ENCODE data around the gene SPATC1L.
"Not testable (repeated sequence)": the region's sequence is repeated elsewhere in the genome, so short reads cannot be mapped to it uniquely, and the experiment has no call there.

SPATC1L gene

DNA sequence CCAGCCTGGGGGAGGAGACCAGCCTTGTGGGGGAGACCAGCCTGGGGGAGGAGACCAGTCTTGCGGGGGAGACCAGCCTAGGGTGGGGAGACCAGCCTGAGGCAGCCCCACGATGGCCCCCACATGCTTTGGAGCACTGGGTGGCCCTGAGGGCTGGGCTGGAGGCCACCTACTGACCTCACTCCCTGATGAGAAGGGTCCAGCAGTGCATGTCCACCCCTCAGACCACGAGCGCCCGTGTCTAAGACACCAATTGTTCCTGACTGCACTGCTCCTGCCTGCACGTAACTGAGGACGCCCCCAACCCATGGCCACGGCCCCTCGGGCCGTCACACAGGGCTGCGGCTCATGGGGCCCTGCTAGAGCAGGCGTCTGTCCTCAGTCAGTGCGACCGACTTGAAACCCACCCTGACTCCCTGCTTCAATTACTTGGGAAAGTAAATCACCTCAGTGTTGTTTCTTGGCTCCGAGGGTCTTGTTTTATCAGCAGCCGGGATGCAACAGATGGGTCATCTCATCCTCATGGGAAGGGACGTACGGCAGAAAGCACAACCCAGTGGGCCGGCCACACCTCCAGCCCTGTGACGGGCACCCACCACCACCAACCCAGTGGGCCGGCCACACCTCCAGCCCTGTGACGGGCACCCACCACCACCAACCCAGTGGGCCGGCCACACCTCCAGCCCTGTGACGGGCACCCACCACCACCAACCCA is at the start of gene SPATC1L:
SPATC1L (minus strand) TSS at position 550 of the 715 bp plus-strand sequence. CDS start 1,643 bp downstream, outside the sequence.
- DNase-seq (ENCODE audit: low read depth), result peak; percentile 68

DNA sequence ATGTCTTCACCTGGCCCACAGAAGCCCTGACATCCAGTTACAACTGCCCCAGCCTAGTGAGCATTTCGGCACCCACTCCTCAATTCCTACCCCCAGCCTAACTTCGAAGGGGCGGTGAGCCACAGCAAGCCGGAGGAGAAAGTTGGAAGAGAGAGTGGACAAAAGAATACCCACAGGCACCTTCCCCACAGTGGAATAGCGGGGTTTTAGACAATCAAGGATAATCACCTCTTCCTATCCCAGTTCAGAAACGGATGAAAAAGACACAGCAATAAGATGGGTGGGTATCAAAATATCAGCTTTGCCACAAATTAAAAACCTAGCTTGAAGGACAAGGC is 45.6 kb upstream of the SPATC1L start:
- no peak for DNase-seq (ENCODE audit: low read depth)

GRCh38 chr21:46229133-46229922 is 45.1 kb upstream of the SPATC1L start:
- peak; percentile 39 for DNase-seq (ENCODE audit: low read depth)

GRCh38 chr21:46228345-46229051 is 44.2 kb upstream of the SPATC1L start, which contains the start of gene LSS:
Gene LSS (minus strand): TSS chr21:46228774. CDS start chr21:46228745, 29 bp downstream.
- peak; percentile 96 for DNase-seq (ENCODE audit: low read depth)

- DNase-seq (ENCODE audit: low read depth), result peak; percentile 19
These were observed 43.6 kb upstream of the SPATC1L start for GRCh38 chr21:46227811-46228344.

DNA sequence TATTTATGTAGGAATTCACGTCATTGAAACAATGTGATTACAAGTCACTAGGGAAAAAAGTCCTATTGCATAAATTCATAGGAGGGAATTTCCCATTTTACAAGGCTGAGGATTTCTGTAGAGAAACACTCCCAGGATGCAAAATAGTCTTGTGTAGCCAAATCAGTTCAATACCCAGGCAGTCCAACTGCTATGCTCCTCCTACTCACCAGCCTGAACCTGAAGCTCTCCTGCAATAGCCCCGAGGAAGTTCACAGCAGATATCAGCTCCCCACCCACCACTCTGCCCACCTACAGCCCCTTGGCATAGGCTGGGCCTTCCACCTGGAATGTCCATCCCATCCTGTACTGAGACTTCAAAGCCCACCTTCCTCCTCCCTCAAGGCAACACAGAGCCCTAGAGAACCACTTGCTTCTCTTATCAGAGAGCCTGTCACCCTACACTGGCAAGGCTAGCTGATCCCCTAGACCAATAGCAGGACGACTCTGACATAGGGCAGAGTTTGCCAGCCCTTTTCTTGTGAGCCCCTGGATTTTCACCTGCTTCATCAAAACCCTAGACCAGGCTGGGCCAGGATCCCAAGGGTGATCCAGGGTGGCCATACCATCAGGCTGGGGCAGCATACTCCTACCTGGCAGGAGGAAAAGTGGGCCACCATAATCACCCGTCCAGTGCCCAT is 42.8 kb upstream of the SPATC1L start:
- peak; percentile 55 for DNase-seq (ENCODE audit: low read depth)

DNA sequence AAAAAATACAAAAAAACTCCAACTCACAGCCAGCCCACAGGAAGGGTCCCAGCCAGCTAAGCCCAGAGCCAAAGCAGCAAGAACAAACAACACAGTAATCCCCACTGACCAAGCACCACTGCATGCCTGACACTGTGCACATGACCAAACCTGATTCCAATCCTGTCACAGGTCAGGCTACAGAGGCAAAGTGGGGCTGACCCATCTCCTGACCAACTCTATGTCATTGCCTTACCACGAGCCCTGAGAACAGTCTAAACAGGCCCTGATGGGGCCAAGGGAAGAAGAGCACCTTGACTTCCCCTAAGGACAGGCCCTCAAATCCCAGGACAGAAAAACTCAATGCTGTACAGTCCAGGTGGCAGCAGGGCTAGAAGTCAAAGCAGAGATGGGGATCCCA is 41.9 kb upstream of the SPATC1L start:
- peak; percentile 6 for DNase-seq (ENCODE audit: low read depth)

GRCh38 chr21:46223661-46224060 is 39.4 kb upstream of the SPATC1L start:
- DNase-seq (ENCODE audit: low read depth), result not testable (repeated sequence)

GRCh38 chr21:46223217-46223616 is 39.0 kb upstream of the SPATC1L start:
- no peak for DNase-seq (ENCODE audit: low read depth)

DNA sequence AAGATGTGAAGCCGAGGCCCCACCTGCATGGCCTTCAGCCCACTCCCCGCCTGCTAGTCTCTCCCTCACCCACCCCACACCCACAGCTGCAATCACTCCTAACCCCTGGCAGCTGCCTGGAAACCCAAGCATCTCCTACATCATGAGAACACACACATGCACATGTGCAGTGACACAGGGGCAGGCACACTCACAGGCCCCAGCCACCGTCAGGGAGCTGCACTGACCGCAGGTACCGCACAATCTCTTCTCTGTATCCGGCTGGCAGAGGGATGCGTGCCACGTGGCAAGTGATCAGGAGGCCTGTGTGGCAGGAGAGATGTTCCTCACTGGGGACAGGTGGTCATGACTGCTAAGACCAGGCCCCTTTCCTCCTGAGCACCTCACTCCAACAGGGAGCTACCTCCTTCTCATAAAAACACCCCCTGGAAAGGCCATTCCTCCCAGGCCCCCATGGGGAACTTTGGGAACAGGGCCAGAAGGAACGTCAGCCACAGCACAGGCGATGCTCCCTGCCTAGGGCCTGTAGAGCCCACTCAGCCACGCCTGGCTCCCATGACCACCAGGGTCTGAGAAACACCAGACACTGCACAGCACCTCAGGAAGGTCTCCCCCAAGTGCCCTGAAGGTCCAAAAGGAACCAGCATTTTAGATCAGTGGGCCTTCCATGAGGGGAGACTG is 38.3 kb upstream of the SPATC1L start:
- DNase-seq (ENCODE audit: low read depth), result no peak

GRCh38 chr21:46221664-46222435 is 37.6 kb upstream of the SPATC1L start:
- DNase-seq (ENCODE audit: low read depth), result no peak

- no peak for DNase-seq (ENCODE audit: low read depth)
These were observed 36.6 kb upstream of the SPATC1L start for GRCh38 chr21:46220847-46221246.

GRCh38 chr21:46220275-46220810 is 36.1 kb upstream of the SPATC1L start:
- no peak for DNase-seq (ENCODE audit: low read depth)

DNA sequence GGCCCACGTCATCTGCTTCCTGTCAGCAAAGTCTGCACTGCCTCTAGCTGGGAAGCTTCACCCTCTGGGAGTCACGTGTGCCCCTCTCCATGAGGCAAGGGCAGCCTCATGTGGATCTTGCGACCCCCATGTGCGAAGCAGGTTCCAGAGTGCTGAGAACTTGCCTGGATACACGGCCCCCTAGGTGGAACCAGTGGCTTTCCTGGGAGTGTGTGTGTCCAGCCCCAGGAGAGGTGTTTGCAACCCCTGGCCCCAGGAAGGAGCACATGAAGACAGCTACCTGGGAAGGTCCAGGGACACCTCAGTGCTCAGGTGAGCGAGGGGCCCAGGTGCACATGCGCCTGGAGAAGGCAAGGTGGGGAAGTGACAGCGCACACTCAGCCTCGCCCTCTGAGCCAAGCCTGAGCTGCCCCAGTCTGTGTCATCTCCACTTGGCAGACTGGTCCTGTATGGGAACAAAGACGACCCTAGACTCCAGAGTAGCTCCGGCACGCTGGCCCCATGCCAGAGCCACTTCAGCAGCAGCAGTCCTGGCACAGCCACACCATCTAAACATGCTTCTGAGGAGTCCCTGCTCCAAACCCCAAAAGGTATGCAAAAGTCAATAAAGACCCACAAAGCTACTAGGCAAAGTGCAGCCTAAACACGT is 35.5 kb upstream of the SPATC1L start:
- DNase-seq (ENCODE audit: low read depth), result no peak

GRCh38 chr21:46218906-46219590 is 34.8 kb upstream of the SPATC1L start:
- DNase-seq (ENCODE audit: low read depth), result no peak

- no peak for DNase-seq (ENCODE audit: low read depth)
These were observed 33.4 kb upstream of the SPATC1L start for GRCh38 chr21:46217511-46218196.

DNA sequence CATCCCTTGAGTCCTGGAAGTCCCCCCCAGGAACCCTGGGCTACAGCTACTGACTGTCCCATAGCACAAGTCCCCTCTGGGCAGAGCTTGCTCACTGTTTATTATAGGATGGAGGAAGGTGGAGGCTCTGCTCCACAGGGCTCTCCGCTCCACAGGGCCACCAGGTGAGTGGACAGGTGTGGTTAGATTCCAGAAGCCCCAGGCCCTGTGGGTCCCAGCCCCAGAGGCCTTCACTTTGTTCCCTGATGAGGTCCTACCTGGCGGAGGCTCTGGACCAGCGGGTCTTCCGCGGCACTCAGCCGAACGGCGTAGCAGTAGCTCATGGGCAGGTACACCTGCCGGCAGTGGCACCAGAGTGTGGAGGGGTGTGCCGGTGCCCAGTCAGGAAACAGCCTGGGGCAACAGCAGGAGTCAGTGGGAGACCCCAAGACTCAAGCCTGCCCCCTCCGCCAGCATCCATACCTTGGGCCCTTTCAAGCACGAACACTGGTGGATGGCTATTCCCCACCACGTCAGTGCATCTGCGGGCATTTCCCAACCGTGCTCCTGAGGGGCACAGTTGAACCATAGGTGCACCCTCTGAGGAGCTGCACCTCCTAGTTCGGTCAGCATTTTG is 32.0 kb upstream of the SPATC1L start:
- DNase-seq (ENCODE audit: low read depth), result no peak
